CD4-positive, alpha-beta T cell (primary cell): ENCODE measurements around the gene APOLD1. TPM values are rescaled to one million over a fixed set of nuclear protein-coding genes. Genes with fewer than 3 reads are reported as not detected.

Experiments
- ATAC-seq: fragments of 200-7000 bp; cut with Tn5 transposase; one replicate; pipeline ENCODE4 v1.10.0; 2022; ENCODE audit warnings: mild to moderate bottlenecking; ENCODE audit not compliant: poor library complexity
- CTCF ChIA-PET: fragments of 350-600 bp; sonication (Branson Sonifier 250); formaldehyde crosslinking; loops from one replicate; lab custom pipeline; 2021; ENCODE audit warnings: antibody characterized with exemption, inconsistent platforms; lab: Charles Lee
- POLR2A ChIA-PET: fragments of 350-600 bp; sonication (Branson Sonifier 250); formaldehyde crosslinking; loops from one replicate; lab custom pipeline; 2021; ENCODE audit warnings: antibody characterized with exemption, inconsistent platforms; lab: Charles Lee
- DNase-seq, 14 experiments: peaks; one replicate each; pipeline ENCODE4 v3.0.0-alpha.2; 2013 to 2020; ENCODE audit warnings: mixed read lengths in 2 of 14
- H3K27ac ChIP-seq, 2 donors: one replicate each; pipeline versions ENCODE4 v1.5.1 to v1.7.0; 2013; ENCODE audit warnings: low read length in 2 of 2, low read depth in 1 of 2, mild to moderate bottlenecking in 1 of 2
- H3K27me3 ChIP-seq, 2 experiments: 1 replicate in 1 of 2; 2 replicates in 1 of 2; pipeline versions ENCODE4 v1.6.1 to v1.7.0; 2013; ENCODE audit warnings: low read length in 2 of 2, control low read depth in 1 of 2, mild to moderate bottlenecking in 1 of 2, moderate library complexity in 1 of 2; ENCODE audit not compliant: insufficient read depth in 2 of 2, control insufficient read depth in 1 of 2
- H3K36me3 ChIP-seq: one replicate; pipeline ENCODE4 v1.6.1; 2013; ENCODE audit warnings: low read length, control low read depth; ENCODE audit not compliant: insufficient read depth
- H3K4me1 ChIP-seq: one replicate; pipeline ENCODE4 v1.6.1; 2013; ENCODE audit warnings: low read length, control low read depth; ENCODE audit not compliant: insufficient read depth
- H3K4me3 ChIP-seq: one replicate; pipeline ENCODE4 v1.5.1; 2013; ENCODE audit warnings: mild to moderate bottlenecking, low read length, moderate library complexity
- H3K9me3 ChIP-seq, 2 experiments: 1 replicate in 1 of 2; 2 replicates in 1 of 2; pipeline versions ENCODE4 v1.6.1 to v1.7.0; 2013; ENCODE audit warnings: low read length in 2 of 2, mild to moderate bottlenecking in 2 of 2, control low read depth in 1 of 2, moderate library complexity in 1 of 2; ENCODE audit not compliant: control insufficient read depth in 1 of 2, insufficient read depth in 1 of 2
- H3K27ac Mint-ChIP-seq: one replicate; pipeline ENCODE4 v1.8.0; 2020; ENCODE audit warnings: mixed read lengths
- H3K27me3 Mint-ChIP-seq: one replicate; pipeline ENCODE4 v1.8.0; 2021; ENCODE audit warnings: mixed read lengths
- H3K36me3 Mint-ChIP-seq: one replicate; pipeline ENCODE4 v1.8.0; 2021; ENCODE audit warnings: low read depth, mixed read lengths
- H3K4me1 Mint-ChIP-seq: one replicate; pipeline ENCODE4 v1.8.0; 2021; ENCODE audit warnings: low read depth, mixed read lengths
- H3K4me3 Mint-ChIP-seq: one replicate; pipeline ENCODE4 v1.8.0; 2020; ENCODE audit warnings: mild to moderate bottlenecking, mixed read lengths
- H3K9me3 Mint-ChIP-seq: one replicate; pipeline ENCODE4 v1.8.0; 2020; ENCODE audit warnings: mixed read lengths
- intact Hi-C, 2 experiments: fragments of 100-400 bp; cut with DNase I in 1 of 2; cut with micrococcal nuclease in 1 of 2; formaldehyde crosslinking; loops; one replicate each; pipeline versions ENCODE4 v1.15.1 to v1.9.0; 2023 to 2025; cut with DNase I, micrococcal nuclease
- microRNA-seq: library from miRNA; unstranded; fragments of <30 nt; microRNA quantifications from one replicate; pipeline ENCODE4 v1.2.0, GENCODE V29; 2021; ENCODE audit warnings: borderline microRNAs expressed, borderline replicate concordance
- total RNA-seq, 174 experiments: library from RNA in 2 of 174; stranded (reverse) in 2 of 174; gene quantifications; one replicate each; pipeline ENCODE4 v1.2.3 and lab custom pipeline; 2021 to 2026
- TF ChIP-seq, protein P1 (sequence below): fragments of 200-600 bp; IDR thresholded peaks from one replicate; pipeline ENCODE4 v1.8.0; 2022; ENCODE audit warnings: antibody characterized with exemption, mild to moderate bottlenecking

APOLD1 gene
- total RNA-seq, 2 experiments from 2014 or later: 1.8 to 3.4 TPM

- H3K36me3 Mint-ChIP-seq: peaks cover 9% of the 10 kb centered on the region
- Histone ChIP-seq H3K4me1 (peaks cover 4% of the 10 kb centered on the region), H3K27me3 (no peaks in the 10 kb centered on the region), H3K36me3 (no peaks in the 10 kb centered on the region), H3K27ac (no peak overlapping the region), H3K4me3 (no peak overlapping the region), H3K9me3 (no peaks in the 10 kb centered on the region)
- H3K4me1 Mint-ChIP-seq: peaks cover 34% of the 10 kb centered on the region
- no peaks in the 10 kb centered on the region for H3K9me3 Mint-ChIP-seq
- H3K27ac Mint-ChIP-seq: peak overlapping the region; percentile 92
- POLR2A ChIA-PET: no interaction called here
- TF ChIP-seq, protein P1, sequence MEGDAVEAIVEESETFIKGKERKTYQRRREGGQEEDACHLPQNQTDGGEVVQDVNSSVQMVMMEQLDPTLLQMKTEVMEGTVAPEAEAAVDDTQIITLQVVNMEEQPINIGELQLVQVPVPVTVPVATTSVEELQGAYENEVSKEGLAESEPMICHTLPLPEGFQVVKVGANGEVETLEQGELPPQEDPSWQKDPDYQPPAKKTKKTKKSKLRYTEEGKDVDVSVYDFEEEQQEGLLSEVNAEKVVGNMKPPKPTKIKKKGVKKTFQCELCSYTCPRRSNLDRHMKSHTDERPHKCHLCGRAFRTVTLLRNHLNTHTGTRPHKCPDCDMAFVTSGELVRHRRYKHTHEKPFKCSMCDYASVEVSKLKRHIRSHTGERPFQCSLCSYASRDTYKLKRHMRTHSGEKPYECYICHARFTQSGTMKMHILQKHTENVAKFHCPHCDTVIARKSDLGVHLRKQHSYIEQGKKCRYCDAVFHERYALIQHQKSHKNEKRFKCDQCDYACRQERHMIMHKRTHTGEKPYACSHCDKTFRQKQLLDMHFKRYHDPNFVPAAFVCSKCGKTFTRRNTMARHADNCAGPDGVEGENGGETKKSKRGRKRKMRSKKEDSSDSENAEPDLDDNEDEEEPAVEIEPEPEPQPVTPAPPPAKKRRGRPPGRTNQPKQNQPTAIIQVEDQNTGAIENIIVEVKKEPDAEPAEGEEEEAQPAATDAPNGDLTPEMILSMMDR: no peak
- CTCF ChIA-PET: no interaction called here
- no peak overlapping the region for H3K4me3 Mint-ChIP-seq
- intact Hi-C loops: loop anchor here (2.0 to 5.0 kb wide), 4 partner anchors 52 to 372 kb away; partner anchors contain the start of gene GPRC5A (in 1 of the 2)
- no peaks in the 10 kb centered on the region for H3K27me3 Mint-ChIP-seq
- ATAC-seq (no peak), DNase-seq (no peak)
Measured at GRCh38 chr12:12839873-12840579, 54.6 kb downstream of the APOLD1 start.

- Histone ChIP-seq H3K9me3 (no peaks in the 10 kb centered on the region), H3K27ac (no peak overlapping the region), H3K27me3 (no peaks in the 10 kb centered on the region), H3K4me1 (peaks cover 5% of the 10 kb centered on the region), H3K36me3 (no peaks in the 10 kb centered on the region), H3K4me3 (no peak overlapping the region)
- TF ChIP-seq, protein P1: no peak
- ATAC-seq (no peak), DNase-seq (no peak)
- Mint-ChIP-seq H3K9me3 (no peaks in the 10 kb centered on the region), H3K4me3 (no peak overlapping the region), H3K4me1 (peaks cover 38% of the 10 kb centered on the region), H3K27ac (no peak overlapping the region), H3K27me3 (no peaks in the 10 kb centered on the region), H3K36me3 (peaks cover 9% of the 10 kb centered on the region)
- CTCF ChIA-PET: no interaction called here
- POLR2A ChIA-PET: no interaction called here
- intact Hi-C loops: no loop called here
Measured at GRCh38 chr12:12840580-12840899, 55.1 kb downstream of the APOLD1 start.

Small RNAs within 50 kb of the gene (microRNA-seq; reads per million reads assigned to microRNA genes)
- not detected for gene MIR613

Other genes starting within 250 kb of the APOLD1 start
- gene DUSP16, start 222.8 kb upstream of the APOLD1 start, total RNA-seq: 10 to 100 TPM; 33.3 to 35.6 TPM
- 10 to 100 TPM in 1 of 2 experiments, 1 to 10 TPM in 1; 9.5 to 12.6 TPM for gene CREBL2, start 173.8 kb upstream of the APOLD1 start, total RNA-seq
- 1 to 10 TPM; 1.1 to 1.9 TPM for gene GPR19, start 89.5 kb upstream of the APOLD1 start, total RNA-seq
- gene CDKN1B, start 68.3 kb upstream of the APOLD1 start, total RNA-seq: 100 to 1,000 TPM; 352 TPM
- gene DDX47, start 27.7 kb downstream of the APOLD1 start, total RNA-seq: 100 to 1,000 TPM; 153 TPM
- gene GPRC5A, start 105.9 kb downstream of the APOLD1 start, total RNA-seq: under 1 TPM; 0.14 to 0.47 TPM
- not detected for gene GPRC5D, start 166.5 kb downstream of the APOLD1 start, total RNA-seq
- 10 to 100 TPM; 11.9 to 12.5 TPM for gene HEBP1, start 214.6 kb downstream of the APOLD1 start, total RNA-seq